AG04450 (cell line): Measurements from ENCODE around the gene ZC3H10. TPM values are rescaled to one million over a fixed set of nuclear protein-coding genes. Genes with fewer than 3 reads are reported as not detected.
A peak's percentile ranks its signal among the peaks of the same experiment; 100 is the strongest.
"Not testable (repeated sequence)": the region's sequence is repeated elsewhere in the genome, so short reads cannot be mapped to it uniquely, and the experiment has no call there.

Experiments
- CTCF ChIA-PET: fragments of 300-600, 350-600 bp; formaldehyde crosslinking; extraction: SDS; loops from one replicate; lab custom pipeline; 2022; ENCODE audit warnings: antibody characterized with exemption, inconsistent platforms; lab: Charles Lee
- POLR2A ChIA-PET: fragments of 350-600 bp; formaldehyde crosslinking; extraction: SDS; loops from one replicate; lab custom pipeline; 2021; ENCODE audit warnings: antibody characterized with exemption, inconsistent platforms; lab: Yijun Ruan, JAX
- DNase-seq: peaks from one replicate; pipeline ENCODE4 v3.0.0-alpha.2; 2011; ENCODE audit warnings: low read depth, low spot score
- H3K27ac ChIP-seq: one replicate; pipeline ENCODE4 v1.5.1; 2012; ENCODE audit warnings: low read depth, low read length, control low read depth
- H3K27me3 ChIP-seq: one replicate; pipeline ENCODE4 v1.6.0; 2012; ENCODE audit warnings: low read length; ENCODE audit not compliant: control insufficient read depth, insufficient read depth
- H3K4me3 ChIP-seq: 2 replicates; pipeline ENCODE4 v1.5.1; 2011; ENCODE audit warnings: mild to moderate bottlenecking, low read depth, low read length, control low read depth
- H3K9me3 ChIP-seq: 2 replicates; pipeline ENCODE4 v1.5.1; 2012; ENCODE audit warnings: low read length; ENCODE audit not compliant: control insufficient read depth, insufficient read depth
- polyA minus RNA-seq: library from RNA; depleted of rRNA, polyadenylated mRNA; stranded (reverse); fragments of >200 nt; gene quantifications from 2 replicates; pipeline ENCODE4 v1.2.3, GENCODE V29; 2011; rRNA and poly(A)+ RNA removed
- polyA plus RNA-seq: library from polyadenylated mRNA; depleted of rRNA; stranded (reverse); fragments of >200 nt; gene quantifications from 2 replicates; pipeline ENCODE4 v1.2.3, GENCODE V29; 2011; rRNA removed
- TF ChIP-seq, protein P1 (sequence below): IDR thresholded peaks from 2 replicates; pipeline ENCODE4 v1.5.1; 2011; ENCODE audit warnings: low read depth, low read length, control low read depth, inconsistent platforms

Gene ZC3H10, protein sequence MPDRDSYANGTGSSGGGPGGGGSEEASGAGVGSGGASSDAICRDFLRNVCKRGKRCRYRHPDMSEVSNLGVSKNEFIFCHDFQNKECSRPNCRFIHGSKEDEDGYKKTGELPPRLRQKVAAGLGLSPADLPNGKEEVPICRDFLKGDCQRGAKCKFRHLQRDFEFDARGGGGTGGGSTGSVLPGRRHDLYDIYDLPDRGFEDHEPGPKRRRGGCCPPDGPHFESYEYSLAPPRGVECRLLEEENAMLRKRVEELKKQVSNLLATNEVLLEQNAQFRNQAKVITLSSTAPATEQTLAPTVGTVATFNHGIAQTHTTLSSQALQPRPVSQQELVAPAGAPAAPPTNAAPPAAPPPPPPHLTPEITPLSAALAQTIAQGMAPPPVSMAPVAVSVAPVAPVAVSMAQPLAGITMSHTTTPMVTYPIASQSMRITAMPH
- polyA plus RNA-seq (1.5 and 1.9 TPM in 2 replicates), polyA minus RNA-seq (6.9 and 8.0 TPM in 2 replicates)

DNA sequence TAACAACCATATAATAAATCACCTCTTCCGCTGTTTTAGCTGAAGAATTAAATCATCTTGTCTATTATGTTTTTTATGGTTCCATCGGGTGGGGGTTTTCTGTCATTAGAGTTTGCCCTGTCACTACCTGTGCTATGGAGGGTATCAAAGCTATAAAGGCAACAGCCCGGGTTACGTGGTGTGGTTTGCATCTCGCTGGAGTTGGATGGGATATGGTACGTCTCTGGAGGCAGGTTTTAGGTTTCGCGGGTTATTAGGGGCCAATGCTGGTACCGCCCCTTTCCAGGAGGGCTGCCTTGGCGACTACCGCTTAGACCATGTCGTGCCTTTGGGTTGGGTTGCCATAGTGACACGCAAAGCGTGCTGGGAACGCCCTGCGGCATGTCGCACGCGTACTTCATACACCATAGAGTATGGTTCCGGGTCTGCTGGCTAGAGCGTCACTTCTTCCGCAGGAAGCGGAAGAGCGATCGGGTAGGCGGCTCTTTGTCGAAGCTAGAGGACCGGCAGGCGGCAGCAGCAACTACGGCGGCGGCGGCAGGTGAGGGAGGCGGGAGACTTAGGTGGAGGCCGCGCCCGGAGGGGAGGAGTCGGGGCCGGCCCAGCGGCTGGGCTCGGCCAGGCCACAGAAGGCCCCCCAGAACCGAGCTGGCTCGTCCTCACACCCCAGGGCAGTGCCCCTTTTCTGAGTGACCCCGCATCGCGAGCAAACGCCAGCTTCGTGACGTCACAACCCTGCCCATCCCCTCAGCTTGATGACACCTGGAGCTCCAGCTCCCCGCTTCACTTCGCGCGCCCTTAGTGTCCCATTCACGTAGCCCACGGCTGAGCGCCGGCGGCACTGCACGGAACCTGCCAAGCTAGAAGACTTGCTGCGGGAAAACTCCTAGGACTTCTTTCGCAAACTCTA, at the start of gene ZC3H10:
Gene ZC3H10 (plus strand): TSS at position 489 of the 910 bp plus-strand sequence. CDS start 2,297 bp downstream, outside the sequence.
- H3K27me3 ChIP-seq: no peaks in the 10 kb centered on the region
- peak within 1 kb of the TSS; percentile 90 for H3K27ac ChIP-seq
- ChIA-PET CTCF (interaction anchor here (0.5 to 5.3 kb wide), 18 partner anchors 10 to 1910 kb away, joined by 3 to 96 read pairs (median 4); partner anchors contain the start of genes CNPY2, ESYT1, PA2G4 and RNF41), POLR2A (interaction anchor here (0.5 to 3.6 kb wide), 14 partner anchors 9 to 149 kb away, joined by 3 to 42 read pairs (median 6); partner anchors contain the start of genes ESYT1, MYL6, PA2G4 and RAB5B)
- peak; percentile 99 for DNase-seq
- H3K4me3 ChIP-seq: peak within 1 kb of the TSS; percentile 93
- TF ChIP-seq, protein P1, sequence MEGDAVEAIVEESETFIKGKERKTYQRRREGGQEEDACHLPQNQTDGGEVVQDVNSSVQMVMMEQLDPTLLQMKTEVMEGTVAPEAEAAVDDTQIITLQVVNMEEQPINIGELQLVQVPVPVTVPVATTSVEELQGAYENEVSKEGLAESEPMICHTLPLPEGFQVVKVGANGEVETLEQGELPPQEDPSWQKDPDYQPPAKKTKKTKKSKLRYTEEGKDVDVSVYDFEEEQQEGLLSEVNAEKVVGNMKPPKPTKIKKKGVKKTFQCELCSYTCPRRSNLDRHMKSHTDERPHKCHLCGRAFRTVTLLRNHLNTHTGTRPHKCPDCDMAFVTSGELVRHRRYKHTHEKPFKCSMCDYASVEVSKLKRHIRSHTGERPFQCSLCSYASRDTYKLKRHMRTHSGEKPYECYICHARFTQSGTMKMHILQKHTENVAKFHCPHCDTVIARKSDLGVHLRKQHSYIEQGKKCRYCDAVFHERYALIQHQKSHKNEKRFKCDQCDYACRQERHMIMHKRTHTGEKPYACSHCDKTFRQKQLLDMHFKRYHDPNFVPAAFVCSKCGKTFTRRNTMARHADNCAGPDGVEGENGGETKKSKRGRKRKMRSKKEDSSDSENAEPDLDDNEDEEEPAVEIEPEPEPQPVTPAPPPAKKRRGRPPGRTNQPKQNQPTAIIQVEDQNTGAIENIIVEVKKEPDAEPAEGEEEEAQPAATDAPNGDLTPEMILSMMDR: peak; percentile 62
- no peaks in the 10 kb centered on the region; the same call in 1 of the 2 replicates for H3K9me3 ChIP-seq

DNA sequence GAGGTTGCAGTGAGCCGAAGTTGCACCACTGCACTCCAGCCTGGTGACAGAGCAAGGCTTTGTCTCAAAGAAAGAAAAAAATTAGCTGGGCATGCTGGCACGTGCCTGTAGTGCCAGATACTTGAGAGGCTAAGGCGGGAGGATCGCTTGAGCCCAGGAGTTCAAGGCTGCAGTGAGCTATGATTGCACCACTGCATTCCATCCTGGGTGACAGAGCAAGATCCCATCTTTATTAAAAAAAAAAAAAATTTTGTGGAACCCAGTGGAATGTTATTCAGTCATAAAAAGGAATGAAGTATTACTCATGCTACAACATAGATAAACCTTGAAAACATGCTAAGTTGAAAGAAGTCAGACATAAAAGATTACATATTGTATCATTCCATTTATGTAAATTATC, 46.4 kb upstream of the ZC3H10 start:
- TF ChIP-seq, protein P1: no peak
- ChIA-PET CTCF (interaction anchor here (0.6 kb wide), 2 partner anchors 45 to 85 kb away, joined by 3 read pairs; no protein-coding TSS in a partner anchor), POLR2A (interaction anchor here (0.6 to 1.1 kb wide), 4 partner anchors 10 to 63 kb away, joined by 3 to 6 read pairs (median 4); partner anchors contain the start of gene PA2G4)

DNA sequence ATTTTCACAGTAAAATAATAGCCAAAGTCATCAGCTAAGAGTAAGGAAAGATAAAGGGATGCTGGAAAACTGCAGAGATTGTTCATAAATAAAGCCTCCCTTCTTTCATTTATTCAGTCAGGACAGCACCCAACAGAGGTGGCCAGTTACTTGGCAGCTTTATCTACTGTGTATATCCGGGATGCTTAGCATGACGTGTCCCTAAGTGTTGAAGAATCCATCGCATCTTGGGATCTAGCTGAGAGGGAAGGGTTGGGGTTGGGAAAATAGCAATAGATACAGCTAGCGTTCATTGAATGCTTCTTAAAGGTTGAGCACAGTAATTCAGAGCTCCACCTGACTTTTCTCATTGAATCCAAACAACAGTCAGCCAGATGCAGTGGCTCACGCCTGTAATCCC, 43.7 kb upstream of the ZC3H10 start:
- H3K4me3 ChIP-seq: no peak overlapping the region
- POLR2A ChIA-PET: interaction anchor here (0.6 to 1.0 kb wide), 2 partner anchors 30 to 44 kb away, joined by 3 read pairs; partner anchors contain the start of genes PA2G4 and ZC3H10
- no peak overlapping the region for H3K27ac ChIP-seq
- H3K27me3 ChIP-seq: no peaks in the 10 kb centered on the region
- DNase-seq: no peak
- H3K9me3 ChIP-seq: no peaks in the 10 kb centered on the region
- TF ChIP-seq, protein P1: no peak
- CTCF ChIA-PET: interaction anchor here (0.6 to 1.1 kb wide), 2 partner anchors 27 to 140 kb away, joined by 5 read pairs; no protein-coding TSS in a partner anchor

More for the DNA sequence above, 46.4 kb upstream of the ZC3H10 start:
- DNase-seq: no peak
- no peaks in the 10 kb centered on the region for H3K27me3 ChIP-seq
- H3K9me3 ChIP-seq: no peaks in the 10 kb centered on the region
- H3K4me3 ChIP-seq: no peak overlapping the region
- no peak overlapping the region for H3K27ac ChIP-seq

DNA sequence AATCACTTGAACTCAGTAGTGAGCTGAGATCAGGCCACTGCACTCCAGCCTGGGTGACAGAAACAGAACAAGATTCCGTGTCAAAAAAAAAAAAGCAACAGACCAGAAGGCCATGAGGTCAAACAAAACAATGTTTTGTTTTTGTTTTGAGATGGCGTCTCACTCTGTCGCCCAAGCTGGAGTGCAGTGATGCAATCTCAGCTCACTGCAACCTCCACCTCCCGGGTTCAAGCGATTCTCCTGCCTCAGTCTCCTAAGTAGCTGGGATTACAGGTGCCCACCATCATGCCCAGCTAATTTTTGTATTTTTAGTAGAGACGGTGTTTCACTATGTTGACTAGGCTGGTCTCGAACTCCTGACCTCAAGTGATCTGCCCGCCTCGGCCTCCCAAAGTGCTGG, 40.1 kb upstream of the ZC3H10 start:
- DNase-seq, POLR2A ChIA-PET, H3K27ac ChIP-seq, H3K9me3 ChIP-seq, H3K4me3 ChIP-seq: not testable (repeated sequence)
- H3K27me3 ChIP-seq: peaks cover 27% of the 10 kb centered on the region
- CTCF ChIA-PET: interaction anchor here (0.6 to 1.5 kb wide), 3 partner anchors 8 to 81 kb away, joined by 3 read pairs; partner anchors contain the start of gene SUOX

DNA sequence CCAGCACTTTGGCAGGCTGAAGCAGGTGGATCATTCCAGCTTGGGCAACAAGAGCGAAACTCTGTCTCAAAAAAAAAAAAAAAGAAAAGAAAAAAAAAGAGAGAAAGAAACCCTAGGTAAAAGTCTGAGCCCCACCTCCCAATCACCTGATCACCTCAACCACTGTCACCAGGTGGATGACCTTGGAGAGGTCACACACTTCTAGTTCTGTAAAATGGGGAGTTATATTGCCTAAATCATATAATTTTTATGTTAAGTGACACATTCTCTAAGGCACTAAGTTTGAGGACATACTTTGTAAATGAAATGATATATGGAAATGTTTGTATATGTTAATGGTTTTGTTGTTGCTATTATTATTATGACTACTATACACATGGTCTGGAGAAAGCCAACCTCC, 39.6 kb upstream of the ZC3H10 start:
- H3K9me3 ChIP-seq: no peaks in the 10 kb centered on the region; the same call in 1 of the 2 replicates
- ChIA-PET POLR2A (interaction anchor here (3.6 kb wide), 1 partner anchor 26 kb away, joined by 19 read pairs; the partner anchor contains the start of gene PA2G4), CTCF (interaction anchor here (0.6 to 1.5 kb wide), 3 partner anchors 80 to 340 kb away, joined by 3 read pairs; partner anchors contain the start of gene SUOX)
- no peak overlapping the region for H3K27ac ChIP-seq
- H3K27me3 ChIP-seq: peaks cover 31% of the 10 kb centered on the region
- H3K4me3 ChIP-seq: no peak overlapping the region
- DNase-seq: no peak
- TF ChIP-seq, protein P1: no peak
